HCT116 (cell line): ENCODE results near the gene PTGDS. TPM values are rescaled to one million over a fixed set of nuclear protein-coding genes. Genes with fewer than 3 reads are reported as not detected.

Experiments
- ATAC-seq: fragments of 200-7000 bp; cut with Tn5 transposase; 2 replicates; pipeline ENCODE4 v1.9.1; 2020; ENCODE audit warnings: mild to moderate bottlenecking, moderate library complexity
- BruUV-seq: library from RNA; stranded (reverse); fragments of 400-500 nt; replicated peaks from 2 replicates; lab custom pipeline; 2021; lab: Mats Ljungman, UMichigan
- CTCF ChIA-PET: fragments of 300-600 bp; sonication (Branson Sonifier 250); formaldehyde crosslinking; loops from one replicate; lab custom pipeline; 2021; ENCODE audit warnings: antibody characterized with exemption; lab: Charles Lee
- POLR2A ChIA-PET: fragments of 300-600, 350-600 bp; sonication (Branson Sonifier 250); formaldehyde crosslinking; loops from one replicate; lab custom pipeline; 2021; ENCODE audit warnings: antibody characterized with exemption; lab: Charles Lee
- RAD21 ChIA-PET, 2 experiments: fragments of 300-600 bp; sonication (Branson Sonifier 250); formaldehyde crosslinking; loops; one replicate each; lab custom pipeline; 2023; ENCODE audit warnings: low total read pairs in 2 of 2; ENCODE audit not compliant: uncharacterized antibody in 2 of 2, unreplicated experiment in 2 of 2, low non-redundant PET in 1 of 2; lab: Charles Lee
- DNase-seq: peaks from one replicate; pipeline ENCODE4 v3.0.0-alpha.2; 2010; ENCODE audit warnings: low read depth, low spot score
- H2AFZ ChIP-seq: fragments of 200-600 bp; shearing (Covaris generic), sonication (generic); 2 replicates; pipeline ENCODE4 v1.6.1; 2017; ENCODE audit warnings: low read depth, mixed run types, mixed read lengths, antibody characterized with exemption, low read length; ENCODE audit not compliant: poor library complexity, severe bottlenecking
- H3K27ac ChIP-seq: 2 replicates; pipeline ENCODE4 v1.5.1; 2012; ENCODE audit warnings: low read depth, low read length
- H3K27me3 ChIP-seq: fragments of 200-600 bp; sonication (generic); 2 replicates; pipeline ENCODE4 v1.6.1; 2016; ENCODE audit warnings: mixed run types, low read length, mixed read lengths; ENCODE audit not compliant: insufficient read depth
- H3K36me3 ChIP-seq, 2 experiments: fragments of 200-500 bp in 1 of 2; fragments of 200-600 bp in 1 of 2; sonication (Bioruptor generic) in 1 of 2; sonication (generic) in 1 of 2; 2 replicates each; pipeline versions ENCODE4 v1.5.1 to v1.6.1; 2014 to 2016; ENCODE audit warnings: low read length in 2 of 2, inconsistent platforms in 1 of 2, mixed read lengths in 1 of 2, mixed run types in 1 of 2; ENCODE audit not compliant: insufficient read depth in 2 of 2, control insufficient read depth in 1 of 2
- H3K4me1 ChIP-seq, 2 experiments: fragments of 200-600 bp in 1 of 2; sonication (generic) in 1 of 2; 2 replicates each; pipeline versions ENCODE4 v1.5.1 to v1.6.1; 2012 to 2017; ENCODE audit warnings: low read length in 2 of 2, inconsistent platforms in 1 of 2, mild to moderate bottlenecking in 1 of 2, mixed read lengths in 1 of 2, mixed run types in 1 of 2, moderate library complexity in 1 of 2; ENCODE audit not compliant: insufficient read depth in 2 of 2, control insufficient read depth in 1 of 2
- H3K4me2 ChIP-seq: fragments of 200-600 bp; sonication (generic); 2 replicates; pipeline ENCODE4 v1.6.1; 2017; ENCODE audit warnings: mixed run types, low read length, mixed read lengths
- H3K4me3 ChIP-seq, 2 experiments: fragments of 200-600 bp in 1 of 2; sonication (generic) in 1 of 2; replicated peaks in 1 of 2; 2 replicates each; pipeline ENCODE4 v1.5.1; 2011 to 2016; ENCODE audit warnings: low read length in 2 of 2, control low read depth in 1 of 2, low read depth in 1 of 2, mild to moderate bottlenecking in 1 of 2, mixed read lengths in 1 of 2, mixed run types in 1 of 2
- H3K79me2 ChIP-seq: fragments of 200-600 bp; sonication (generic); 2 replicates; pipeline ENCODE4 v1.6.1; 2017; ENCODE audit warnings: mild to moderate bottlenecking, mixed run types, low read length, moderate library complexity, mixed read lengths; ENCODE audit not compliant: insufficient read depth
- H3K9ac ChIP-seq: fragments of 200-600 bp; sonication (generic); 2 replicates; pipeline ENCODE4 v1.6.1; 2016; ENCODE audit warnings: low read length, mixed read lengths
- H3K9me2 ChIP-seq: fragments of 200-600 bp; sonication (generic), shearing (Covaris generic); 2 replicates; pipeline ENCODE4 v1.6.1; 2017; ENCODE audit warnings: mixed run types, mild to moderate bottlenecking, moderate library complexity; ENCODE audit not compliant: insufficient read depth
- H3K9me3 ChIP-seq, 2 experiments: fragments of 200-500 bp in 1 of 2; fragments of 200-600 bp in 1 of 2; sonication (Bioruptor generic) in 1 of 2; sonication (generic) in 1 of 2; 2 replicates each; pipeline ENCODE4 v1.6.1; 2014 to 2017; ENCODE audit warnings: low read length in 2 of 2, mixed read lengths in 2 of 2, inconsistent platforms in 1 of 2, low read depth in 1 of 2, mild to moderate bottlenecking in 1 of 2, mixed run types in 1 of 2, moderate library complexity in 1 of 2; ENCODE audit not compliant: control insufficient read depth in 1 of 2, insufficient read depth in 1 of 2
- H4K20me1 ChIP-seq: fragments of 200-600 bp; sonication (generic), shearing (Covaris generic); 2 replicates; pipeline ENCODE4 v1.6.1; 2017; ENCODE audit warnings: mixed run types, mild to moderate bottlenecking, moderate library complexity; ENCODE audit not compliant: insufficient read depth
- ATF3 ChIP-seq: IDR thresholded peaks from 2 replicates; pipeline ENCODE4 v1.6.1; 2012
- CBX3 ChIP-seq: IDR thresholded peaks from 2 replicates; pipeline ENCODE4 v1.6.1; 2012; ENCODE audit warnings: low read depth
- CEBPB ChIP-seq: IDR thresholded peaks from 2 replicates; pipeline ENCODE4 v1.6.1; 2012; ENCODE audit warnings: low read depth
- CTCF ChIP-seq, 3 experiments: fragments of 200-600 bp in 1 of 3; sonication (generic) in 1 of 3; IDR thresholded peaks in 2 of 3; conservative IDR thresholded peaks in 1 of 3; 2 replicates each; pipeline ENCODE4 v1.5.1; 2012 to 2017; ENCODE audit warnings: low read depth in 2 of 3, low read length in 2 of 3, antibody characterized with exemption in 1 of 3, borderline replicate concordance in 1 of 3, control low read depth in 1 of 3, mild to moderate bottlenecking in 1 of 3, mixed read lengths in 1 of 3, mixed run types in 1 of 3, moderate library complexity in 1 of 3; ENCODE audit not compliant: insufficient read depth in 1 of 3
- EGR1 ChIP-seq: IDR thresholded peaks from 2 replicates; pipeline ENCODE4 v1.6.1; 2012; ENCODE audit warnings: low read depth
- ELF1 ChIP-seq: IDR thresholded peaks from 2 replicates; pipeline ENCODE4 v1.6.1; 2012; ENCODE audit warnings: low read depth, borderline replicate concordance
- EZH2 ChIP-seq: fragments of 200-600 bp; sonication (generic); IDR thresholded peaks from 2 replicates; pipeline ENCODE4 v1.6.1; 2017; ENCODE audit warnings: antibody characterized with exemption, mixed run types
- EZH2phosphoT487 ChIP-seq: fragments of 200-600 bp; IDR thresholded peaks from 2 replicates; pipeline ENCODE4 v1.6.1; 2018; ENCODE audit warnings: antibody characterized with exemption, borderline replicate concordance
- FOSL1 ChIP-seq: IDR thresholded peaks from 2 replicates; pipeline ENCODE4 v1.6.1; 2012; ENCODE audit warnings: low read depth
- JUND ChIP-seq: IDR thresholded peaks from 2 replicates; pipeline ENCODE4 v1.6.1; 2012
- POLR2A ChIP-seq: IDR thresholded peaks from 2 replicates; pipeline ENCODE4 v1.7.0; 2011; ENCODE audit warnings: borderline replicate concordance; ENCODE audit not compliant: insufficient read depth, insufficient read length; ENCODE audit errors: extremely low read depth
- POLR2AphosphoS5 ChIP-seq: IDR thresholded peaks from 2 replicates; pipeline ENCODE4 v1.6.1; 2011; ENCODE audit warnings: mild to moderate bottlenecking, low read depth, low read length, moderate library complexity
- RAD21 ChIP-seq: IDR thresholded peaks from 2 replicates; pipeline ENCODE4 v1.6.1; 2012; ENCODE audit warnings: low read depth, mild to moderate bottlenecking
- SIN3A ChIP-seq: IDR thresholded peaks from 2 replicates; pipeline ENCODE4 v1.6.1; 2012; ENCODE audit warnings: low read depth
- SRF ChIP-seq: IDR thresholded peaks from 2 replicates; pipeline ENCODE4 v1.6.1; 2012; ENCODE audit warnings: low read depth
- ZBTB33 ChIP-seq: IDR thresholded peaks from 2 replicates; pipeline ENCODE4 v1.6.1; 2011; ENCODE audit warnings: mild to moderate bottlenecking, low read length, moderate library complexity; ENCODE audit not compliant: insufficient replicate concordance; ENCODE audit errors: extremely low read depth
- intact Hi-C: fragments of 100-400 bp; cut with micrococcal nuclease; formaldehyde crosslinking; loops from 2 replicates; pipeline ENCODE4 v1.10.0; 2022
- total RNA-seq: library from RNA; stranded (reverse); gene quantifications from one replicate; pipeline ENCODE4 v1.2.1, GENCODE V29; 2021; ENCODE audit not compliant: unreplicated experiment
- TF ChIP-seq, protein P1 (sequence below): IDR thresholded peaks from 2 replicates; pipeline ENCODE4 v1.6.1; 2012; ENCODE audit warnings: low read depth

PTGDS gene
- total RNA-seq, 1 experiment from 2014 or later = 3.1 TPM

GRCh38 chr9:137014166-137014565 is 36.9 kb downstream of the PTGDS start:
- ATAC-seq = no peak
- TF ChIP-seq ZBTB33 = no peak
- TF ChIP-seq POLR2AphosphoS5 = no peak
- no peak for TF ChIP-seq EGR1
- no peak for TF ChIP-seq SIN3A
- TF ChIP-seq, protein P1, sequence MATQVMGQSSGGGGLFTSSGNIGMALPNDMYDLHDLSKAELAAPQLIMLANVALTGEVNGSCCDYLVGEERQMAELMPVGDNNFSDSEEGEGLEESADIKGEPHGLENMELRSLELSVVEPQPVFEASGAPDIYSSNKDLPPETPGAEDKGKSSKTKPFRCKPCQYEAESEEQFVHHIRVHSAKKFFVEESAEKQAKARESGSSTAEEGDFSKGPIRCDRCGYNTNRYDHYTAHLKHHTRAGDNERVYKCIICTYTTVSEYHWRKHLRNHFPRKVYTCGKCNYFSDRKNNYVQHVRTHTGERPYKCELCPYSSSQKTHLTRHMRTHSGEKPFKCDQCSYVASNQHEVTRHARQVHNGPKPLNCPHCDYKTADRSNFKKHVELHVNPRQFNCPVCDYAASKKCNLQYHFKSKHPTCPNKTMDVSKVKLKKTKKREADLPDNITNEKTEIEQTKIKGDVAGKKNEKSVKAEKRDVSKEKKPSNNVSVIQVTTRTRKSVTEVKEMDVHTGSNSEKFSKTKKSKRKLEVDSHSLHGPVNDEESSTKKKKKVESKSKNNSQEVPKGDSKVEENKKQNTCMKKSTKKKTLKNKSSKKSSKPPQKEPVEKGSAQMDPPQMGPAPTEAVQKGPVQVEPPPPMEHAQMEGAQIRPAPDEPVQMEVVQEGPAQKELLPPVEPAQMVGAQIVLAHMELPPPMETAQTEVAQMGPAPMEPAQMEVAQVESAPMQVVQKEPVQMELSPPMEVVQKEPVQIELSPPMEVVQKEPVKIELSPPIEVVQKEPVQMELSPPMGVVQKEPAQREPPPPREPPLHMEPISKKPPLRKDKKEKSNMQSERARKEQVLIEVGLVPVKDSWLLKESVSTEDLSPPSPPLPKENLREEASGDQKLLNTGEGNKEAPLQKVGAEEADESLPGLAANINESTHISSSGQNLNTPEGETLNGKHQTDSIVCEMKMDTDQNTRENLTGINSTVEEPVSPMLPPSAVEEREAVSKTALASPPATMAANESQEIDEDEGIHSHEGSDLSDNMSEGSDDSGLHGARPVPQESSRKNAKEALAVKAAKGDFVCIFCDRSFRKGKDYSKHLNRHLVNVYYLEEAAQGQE = no peak
- no peak for TF ChIP-seq JUND
- no peak for TF ChIP-seq CBX3
- no peak for TF ChIP-seq ELF1
- TF ChIP-seq FOSL1 = no peak
- no peak for TF ChIP-seq RAD21
- TF ChIP-seq CTCF (IDR thresholded peaks at IDR 0.05 in 2 of 3, conservative IDR thresholded peaks at IDR 0.05 in 1 of 3; ENCODE audit: borderline replicate concordance in 1 of 3, insufficient read depth in 1 of 3, low read depth in 2 of 3, low read length in 2 of 3) = no peak
- no peak for TF ChIP-seq EZH2
- TF ChIP-seq CEBPB = no peak
- TF ChIP-seq ATF3 = no peak
- TF ChIP-seq POLR2A = no peak
- TF ChIP-seq EZH2phosphoT487 = no peak
- TF ChIP-seq SRF = no peak
- no peak overlapping the region for H3K9ac ChIP-seq
- no peaks in the 10 kb centered on the region for H3K27me3 ChIP-seq
- ChIA-PET RAD21 (no interaction called here), POLR2A (no interaction called here), CTCF (no interaction called here)
- H3K9me2 ChIP-seq = no peaks in the 10 kb centered on the region
- no peaks in the 10 kb centered on the region for H3K79me2 ChIP-seq
- no peak overlapping the region for H3K4me3 ChIP-seq
- no peak overlapping the region for H3K27ac ChIP-seq
- H3K4me2 ChIP-seq = no peak overlapping the region
- no peak overlapping the region for H2AFZ ChIP-seq
- no peaks in the 10 kb centered on the region for H3K4me1 ChIP-seq
- no peaks in the 10 kb centered on the region for H4K20me1 ChIP-seq
- peaks cover 19 to 34% of the 10 kb centered on the region in 2 experiments; a peak in 3 of 4 replicates for H3K36me3 ChIP-seq
- no peaks in the 10 kb centered on the region for H3K9me3 ChIP-seq
- DNase-seq = no peak
- BruUV-seq = no TSS peak
- intact Hi-C loops = no loop called here
